ENCODE results near the gene ZDHHC7. TPM values are rescaled to one million over a fixed set of nuclear protein-coding genes. Genes with fewer than 3 reads are reported as not detected.

ZDHHC7 gene
- total and polyA plus RNA-seq, 2 donors (not counting 1 experiment from before 2014, with no cell fraction given) = 96.4 to 135 TPM

- H3K27me3 ChIP-seq (ENCODE audit: control insufficient read depth, insufficient read depth, low read length) = no peaks in the 10 kb centered on the region
- H4K20me1 ChIP-seq (ENCODE audit: control insufficient read depth, extremely low read depth, insufficient read depth, low read length) = no peaks in the 10 kb centered on the region
- no peaks in the 10 kb centered on the region for H3K36me3 ChIP-seq (ENCODE audit: control insufficient read depth, insufficient read depth, low read length)
- no peak overlapping the region for H3K9ac ChIP-seq (ENCODE audit: insufficient read depth, low read length)
- H3K79me2 ChIP-seq (ENCODE audit: control insufficient read depth, insufficient read depth, low read length) = no peaks in the 10 kb centered on the region
- H3K4me1 ChIP-seq (ENCODE audit: control insufficient read depth, extremely low read depth, insufficient read depth, low read length) = peaks cover 22% of the 10 kb centered on the region
- no peak overlapping the region for H3K4me2 ChIP-seq (ENCODE audit: extremely low read depth, insufficient read depth, low read length)
- no peak overlapping the region for H2AFZ ChIP-seq (ENCODE audit: low read length)
- no peak for DNase-seq (ENCODE audit: low read depth in 2 of 2)
- no peak for TF ChIP-seq EZH2 (IDR thresholded peaks at IDR 0.05; ENCODE audit: low read length, missing control alignments)
- no peak for TF ChIP-seq CTCF (conservative IDR thresholded peaks at IDR 0.05 in 1 of 2, IDR thresholded peaks at IDR 0.05 in 1 of 2; ENCODE audit: low read depth in 1 of 2, low read length in 2 of 2)
- no peaks in the 10 kb centered on the region for H3K9me3 ChIP-seq (ENCODE audit: control insufficient read depth, insufficient read depth, low read depth, low read length)
- no peak overlapping the region for H3K4me3 ChIP-seq (replicated peaks in 1 of 4; ENCODE audit: control extremely low read depth in 1 of 4, insufficient read depth in 1 of 4, low read depth in 3 of 4, low read length in 4 of 4)
- H3K27ac ChIP-seq (ENCODE audit: insufficient read depth, low read length) = no peak overlapping the region
These were observed 85.5 kb downstream of the ZDHHC7 start for GRCh38 chr16:84925773-84926372.

- H2AFZ ChIP-seq (ENCODE audit: low read length) = no peak overlapping the region
- no peak overlapping the region for H3K9ac ChIP-seq (ENCODE audit: insufficient read depth, low read length)
- no peaks in the 10 kb centered on the region for H3K36me3 ChIP-seq (ENCODE audit: control insufficient read depth, insufficient read depth, low read length)
- no peaks in the 10 kb centered on the region for H3K27me3 ChIP-seq (ENCODE audit: control insufficient read depth, insufficient read depth, low read length)
- DNase-seq (ENCODE audit: low read depth in 2 of 2) = no peak
- H4K20me1 ChIP-seq (ENCODE audit: control insufficient read depth, extremely low read depth, insufficient read depth, low read length) = no peaks in the 10 kb centered on the region
- no peaks in the 10 kb centered on the region for H3K9me3 ChIP-seq (ENCODE audit: control insufficient read depth, insufficient read depth, low read depth, low read length)
- no peak overlapping the region for H3K27ac ChIP-seq (ENCODE audit: insufficient read depth, low read length)
- H3K4me2 ChIP-seq (ENCODE audit: extremely low read depth, insufficient read depth, low read length) = no peak overlapping the region
- H3K4me3 ChIP-seq (replicated peaks in 1 of 4; ENCODE audit: control extremely low read depth in 1 of 4, insufficient read depth in 1 of 4, low read depth in 3 of 4, low read length in 4 of 4) = no peak overlapping the region
- TF ChIP-seq EZH2 (IDR thresholded peaks at IDR 0.05; ENCODE audit: low read length, missing control alignments) = no peak
- peak; percentile 67 to 76 for TF ChIP-seq CTCF (conservative IDR thresholded peaks at IDR 0.05 in 1 of 2, IDR thresholded peaks at IDR 0.05 in 1 of 2; ENCODE audit: low read depth in 1 of 2, low read length in 2 of 2)
- peaks cover 22% of the 10 kb centered on the region for H3K4me1 ChIP-seq (ENCODE audit: control insufficient read depth, extremely low read depth, insufficient read depth, low read length)
- no peaks in the 10 kb centered on the region for H3K79me2 ChIP-seq (ENCODE audit: control insufficient read depth, insufficient read depth, low read length)
These were observed 86.1 kb downstream of the ZDHHC7 start for GRCh38 chr16:84925092-84925772.

- Histone ChIP-seq H3K4me2 (ENCODE audit: extremely low read depth, insufficient read depth, low read length) (no peak overlapping the region), H3K4me3 (replicated peaks in 1 of 4; ENCODE audit: control extremely low read depth in 1 of 4, insufficient read depth in 1 of 4, low read depth in 3 of 4, low read length in 4 of 4) (no peak overlapping the region), H2AFZ (ENCODE audit: low read length) (no peak overlapping the region), H3K79me2 (ENCODE audit: control insufficient read depth, insufficient read depth, low read length) (no peaks in the 10 kb centered on the region), H3K9ac (ENCODE audit: insufficient read depth, low read length) (no peak overlapping the region), H3K9me3 (ENCODE audit: control insufficient read depth, insufficient read depth, low read depth, low read length) (no peaks in the 10 kb centered on the region), H3K27ac (ENCODE audit: insufficient read depth, low read length) (no peak overlapping the region), H4K20me1 (ENCODE audit: control insufficient read depth, extremely low read depth, insufficient read depth, low read length) (no peaks in the 10 kb centered on the region), H3K36me3 (ENCODE audit: control insufficient read depth, insufficient read depth, low read length) (no peaks in the 10 kb centered on the region), H3K27me3 (ENCODE audit: control insufficient read depth, insufficient read depth, low read length) (no peaks in the 10 kb centered on the region), H3K4me1 (ENCODE audit: control insufficient read depth, extremely low read depth, insufficient read depth, low read length) (peaks cover 19% of the 10 kb centered on the region)
- TF ChIP-seq EZH2 (IDR thresholded peaks at IDR 0.05; ENCODE audit: low read length, missing control alignments) (no peak), CTCF (conservative IDR thresholded peaks at IDR 0.05 in 1 of 2, IDR thresholded peaks at IDR 0.05 in 1 of 2; ENCODE audit: low read depth in 1 of 2, low read length in 2 of 2) (no peak)
- peak in 1 of 2 donors; percentile 48 for DNase-seq (ENCODE audit: low read depth in 2 of 2)
These were observed 86.8 kb downstream of the ZDHHC7 start for GRCh38 chr16:84924331-84925091.
